Lung (tissue), 12 donors: ENCODE measurements around the gene ID1. TPM values are rescaled to one million over a fixed set of nuclear protein-coding genes. Genes with fewer than 3 reads are reported as not detected.

Experiments used
- ATAC-seq: fragments of 200-7000 bp; cut with Tn5 transposase; one replicate; pipeline ENCODE4 v1.9.1; 2020; ENCODE audit warnings: moderate number of reproducible peaks; ENCODE audit not compliant: insufficient read depth, low FRiP score
- DNase-seq, 3 donors: peaks; one replicate each; pipeline ENCODE4 v3.0.0-alpha.2; 2013 to 2017
- H3K27ac ChIP-seq, 2 donors: one replicate each; pipeline ENCODE4 v1.5.1; 2013; ENCODE audit warnings: mild to moderate bottlenecking in 2 of 2, moderate library complexity in 2 of 2, control low read depth in 1 of 2, inconsistent platforms in 1 of 2, low read depth in 1 of 2, low read length in 1 of 2
- H3K27me3 ChIP-seq, 3 donors: one replicate each; pipeline ENCODE4 v1.5.1; 2013; ENCODE audit warnings: low read length in 2 of 3; ENCODE audit not compliant: control insufficient read depth in 3 of 3, insufficient read depth in 3 of 3
- H3K36me3 ChIP-seq, 4 donors: one replicate each; pipeline ENCODE4 v1.5.1; 2013; ENCODE audit warnings: low read length in 4 of 4, mild to moderate bottlenecking in 1 of 4, moderate library complexity in 1 of 4; ENCODE audit not compliant: control insufficient read depth in 4 of 4, insufficient read depth in 4 of 4
- H3K4me1 ChIP-seq, 5 donors: one replicate each; pipeline ENCODE4 v1.5.1; 2013; ENCODE audit warnings: low read length in 5 of 5, mild to moderate bottlenecking in 2 of 5, moderate library complexity in 1 of 5; ENCODE audit not compliant: control insufficient read depth in 5 of 5, insufficient read depth in 5 of 5
- H3K4me3 ChIP-seq: one replicate; pipeline ENCODE4 v1.5.1; 2013; ENCODE audit warnings: mild to moderate bottlenecking, control low read depth, moderate library complexity
- H3K9ac ChIP-seq, 2 donors: one replicate each; pipeline ENCODE4 v1.5.1; 2013; ENCODE audit warnings: low read length in 2 of 2, control low read depth in 1 of 2; ENCODE audit not compliant: insufficient read depth in 1 of 2
- H3K9me3 ChIP-seq, 4 donors: one replicate each; pipeline ENCODE4 v1.5.1; 2013; ENCODE audit warnings: low read length in 3 of 4, mild to moderate bottlenecking in 1 of 4, moderate library complexity in 1 of 4; ENCODE audit not compliant: control insufficient read depth in 4 of 4, insufficient read depth in 3 of 4
- CTCF ChIP-seq: IDR thresholded peaks from 2 replicates; pipeline ENCODE4 v1.5.1; 2012; ENCODE audit warnings: mild to moderate bottlenecking; ENCODE audit errors: control extremely low read depth, extremely low read depth
- WGBS, 2 donors: extraction: QIAGEN DNeasy Blood & Tissue Kit; methylation state at CpG; one replicate each; pipeline ENCODE4 v1.1.7; 2013; 5-methylcytosine and 5-hydroxymethylcytosine counted together
- polyA plus RNA-seq, 2 donors: library from polyadenylated mRNA; stranded (reverse); fragments of 200-250 nt; gene quantifications; one replicate each; pipeline ENCODE4 v1.2.1, GENCODE V29; 2013
- total RNA-seq, 2 donors: library from RNA; depleted of rRNA in 1 of 2; stranded (reverse); fragments of >200 nt in 1 of 2; gene quantifications; one replicate each; pipeline ENCODE4 v1.2.1, GENCODE V29; 2014 to 2021
- donor health status: control.
- donor health status: control.
- donor health status: Bipolar disorder and iron deficiency.
- donor health status: healthy.
- donor health status: DM: yes; HTN: yes; CAD: no.

ID1 gene
- total and polyA plus RNA-seq, 4 donors: 251 to 824 (median 344) TPM

GRCh38 chr20:31632548-31633338 is 27.7 kb downstream of the ID1 start:
- Histone ChIP-seq H3K36me3 (no peaks in the 10 kb centered on the region), H3K4me3 (no peak overlapping the region), H3K27ac (peak overlapping the region in 1 of 2 donors; percentile 2), H3K4me1 (peaks cover 0 to 21% (median 10%) of the 10 kb centered on the region in 5 donors), H3K9ac (no peak overlapping the region), H3K27me3 (no peaks in the 10 kb centered on the region), H3K9me3 (no peaks in the 10 kb centered on the region)
- no peak for DNase-seq
- 90 to 92% methylated on average over 40 of the region's 40 CpGs for WGBS, 2 donors
- ATAC-seq: no peak
- no peak for TF ChIP-seq CTCF

- peak; percentile 93 to 98 (median 97) for DNase-seq
Measured at GRCh38 chr20:31633339-31633914, 28.3 kb downstream of the ID1 start.

GRCh38 chr20:31637660-31638059 is 32.6 kb downstream of the ID1 start, which contains the start of gene COX4I2:
Gene COX4I2, plus strand, starts transcription at chr20:31637912. Its CDS starts 1,106 bp downstream, at chr20:31639018.
- TF ChIP-seq CTCF: no peak
- WGBS, 2 donors: 57 to 71% methylated on average over 33 to 34 of the region's 34 CpGs
- Histone ChIP-seq H3K9ac (no peak within 1 kb of the TSS), H3K27me3 (no peaks in the 10 kb centered on the region), H3K4me1 (peaks cover 0 to 31% (median 10%) of the 10 kb centered on the region in 5 donors), H3K27ac (peak within 1 kb of the TSS in 1 of 2 donors; percentile 34), H3K4me3 (no peak within 1 kb of the TSS), H3K9me3 (no peaks in the 10 kb centered on the region), H3K36me3 (no peaks in the 10 kb centered on the region)
- DNase-seq (peak in 1 of 3 donors; percentile 46), ATAC-seq (no peak)

More at GRCh38 chr20:31633339-31633914, 28.3 kb downstream of the ID1 start:
- WGBS, 2 donors: 83 to 84% methylated on average over 14 of the region's 14 CpGs
- Histone ChIP-seq H3K9me3 (no peaks in the 10 kb centered on the region), H3K27ac (peak overlapping the region in 1 of 2 donors; percentile 14), H3K27me3 (no peaks in the 10 kb centered on the region), H3K4me1 (peaks cover 0 to 28% (median 10%) of the 10 kb centered on the region in 5 donors), H3K4me3 (no peak overlapping the region), H3K9ac (no peak overlapping the region), H3K36me3 (no peaks in the 10 kb centered on the region)
- no peak for TF ChIP-seq CTCF
- ATAC-seq: peak; percentile 64
